Stimulated activated CD8-positive, alpha-beta memory T cell treated with anti-CD3 and anti-CD28 coated beads, Interleukin-15, amount 100 ng/mL, for 4 hours (primary cell): ENCODE data around the gene PLEK.
"Not testable (repeated sequence)": the region's sequence is repeated elsewhere in the genome, so short reads cannot be mapped to it uniquely, and the experiment has no call there.

Experiments
- DNase-seq, 2 donors: peaks; one replicate each; pipeline ENCODE4 v3.0.0-alpha.2; 2020; ENCODE audit warnings: low read depth in 2 of 2

PLEK gene

DNA sequence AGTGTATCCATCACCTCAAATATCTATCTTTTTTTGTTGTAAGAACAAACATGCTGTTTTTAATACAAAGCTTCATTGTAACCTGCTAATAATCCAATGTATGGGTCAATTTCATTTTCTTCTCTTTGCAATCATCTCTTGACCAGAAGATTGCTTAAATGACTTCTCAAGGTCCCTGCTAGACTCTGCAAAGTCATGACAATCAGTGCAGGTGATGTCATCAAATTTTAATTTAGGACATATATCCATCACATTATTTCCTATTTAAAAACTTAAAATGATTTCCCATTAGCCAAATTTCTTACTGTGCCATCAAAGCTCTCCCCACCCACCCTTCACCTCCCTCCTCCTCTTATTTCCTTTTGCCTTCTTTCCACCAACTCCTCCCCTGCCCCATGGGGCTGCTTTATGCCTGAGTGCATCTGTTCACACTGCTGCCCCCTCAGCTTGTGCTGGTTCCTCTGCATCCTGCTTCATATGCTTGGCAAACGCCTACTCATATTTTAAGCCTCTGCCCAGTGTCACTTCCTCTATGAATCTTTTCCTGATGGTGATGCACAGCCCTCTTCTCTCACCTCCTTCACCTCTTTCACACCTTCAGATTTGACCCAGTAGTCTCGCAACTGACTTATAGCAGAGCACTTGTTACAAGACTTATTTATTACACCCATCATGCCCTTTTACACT is 20.3 kb downstream of the PLEK start:
- peak; percentile 27 to 32 for DNase-seq

DNA sequence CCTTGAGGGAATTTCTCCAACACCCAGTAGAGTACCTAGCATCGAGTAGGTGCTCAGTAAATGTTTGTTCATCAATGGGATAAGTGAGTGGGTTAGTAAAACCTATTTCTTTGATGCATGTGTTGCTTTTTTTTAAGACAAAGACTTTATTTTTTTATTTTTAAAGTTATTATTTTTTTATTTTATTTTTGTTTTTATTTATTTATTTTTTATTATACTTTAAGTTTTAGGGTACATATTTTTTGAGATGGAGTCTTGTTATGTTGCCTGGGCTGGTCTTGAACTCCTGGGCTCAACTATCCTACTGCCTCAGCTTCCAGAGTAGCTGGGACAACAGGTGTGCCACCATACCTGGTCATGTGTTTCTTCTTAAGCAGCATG is 20.8 kb downstream of the PLEK start:
- DNase-seq: no peak

DNA sequence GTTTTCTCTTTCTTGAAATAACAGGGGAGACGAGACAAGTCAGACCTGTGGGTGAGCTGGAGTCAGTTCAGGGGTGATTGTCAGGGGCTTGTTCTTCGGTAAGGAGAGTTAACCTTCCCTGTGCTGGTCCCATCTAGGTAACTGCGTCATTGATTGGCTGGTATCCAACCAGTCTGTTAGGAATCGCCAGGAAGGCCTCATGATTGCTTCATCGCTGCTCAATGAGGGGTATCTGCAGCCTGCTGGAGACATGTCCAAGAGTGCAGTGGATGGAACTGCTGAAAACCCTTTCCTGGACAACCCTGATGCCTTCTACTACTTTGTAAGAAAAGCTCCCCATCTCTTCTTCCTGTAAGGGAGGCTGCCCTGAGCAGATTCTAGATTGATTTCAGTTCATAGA is 21.3 kb downstream of the PLEK start:
- no peak for DNase-seq

DNA sequence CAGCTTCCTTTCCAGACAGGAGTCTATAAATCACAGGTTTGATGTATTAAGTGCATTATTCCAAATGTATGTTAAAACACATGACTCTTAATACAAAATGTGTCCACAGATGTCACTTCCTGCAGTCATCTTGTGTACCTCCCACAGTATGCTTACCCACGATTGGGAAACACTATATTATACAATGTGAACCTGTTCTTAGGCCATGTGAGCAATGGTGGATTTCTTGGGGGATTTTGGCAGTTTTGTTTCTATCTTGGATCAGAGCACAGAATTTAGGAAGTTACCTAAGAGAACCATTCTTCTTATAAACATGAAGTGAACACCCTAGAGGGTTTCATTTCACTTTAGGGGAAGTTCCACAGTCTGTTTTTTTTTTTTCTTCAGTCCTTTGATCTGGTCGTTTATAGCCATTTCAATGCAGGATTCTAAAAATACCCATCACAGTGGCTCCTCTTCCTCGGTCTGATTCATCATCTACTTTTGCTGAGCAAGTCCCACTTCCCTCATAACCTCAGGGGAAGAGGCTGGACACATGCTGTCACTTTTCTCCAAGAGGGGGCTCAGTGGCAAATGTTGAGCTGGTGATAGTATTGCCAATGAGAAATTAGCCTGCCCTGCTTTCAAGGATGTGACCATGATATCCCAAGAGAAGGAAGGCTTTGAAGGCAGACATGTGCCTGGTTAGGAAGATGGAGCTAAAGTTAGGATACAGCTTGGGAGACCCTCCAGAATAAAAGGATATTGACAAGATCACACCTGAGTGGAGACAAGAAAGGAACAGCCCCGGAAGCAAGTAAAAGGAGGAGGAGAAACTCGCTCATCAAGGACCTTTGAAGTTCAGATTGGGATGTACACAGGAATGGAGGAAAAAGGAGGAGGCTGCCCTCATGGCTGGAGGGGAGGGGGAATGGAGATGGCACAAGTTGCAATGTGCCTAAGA is 22.6 kb downstream of the PLEK start:
- DNase-seq: no peak

DNA sequence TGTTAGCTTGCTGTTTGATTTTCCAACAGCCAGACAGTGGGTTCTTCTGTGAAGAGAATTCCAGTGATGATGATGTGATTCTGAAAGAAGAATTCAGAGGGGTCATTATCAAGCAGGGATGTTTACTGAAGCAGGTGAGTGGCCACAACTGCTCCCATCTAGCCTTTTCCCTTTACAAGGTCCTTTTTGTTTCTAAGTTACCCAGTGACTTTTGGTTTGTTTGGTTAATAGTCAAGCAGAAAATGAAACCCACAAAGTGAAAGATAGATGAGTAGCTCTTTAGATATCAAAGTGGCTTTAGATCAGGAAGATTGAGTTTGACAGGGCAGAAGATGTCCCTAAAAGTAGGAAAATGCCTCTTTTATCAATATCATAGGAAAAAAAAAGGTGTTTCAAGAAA is 23.3 kb downstream of the PLEK start:
- no peak for DNase-seq

DNA sequence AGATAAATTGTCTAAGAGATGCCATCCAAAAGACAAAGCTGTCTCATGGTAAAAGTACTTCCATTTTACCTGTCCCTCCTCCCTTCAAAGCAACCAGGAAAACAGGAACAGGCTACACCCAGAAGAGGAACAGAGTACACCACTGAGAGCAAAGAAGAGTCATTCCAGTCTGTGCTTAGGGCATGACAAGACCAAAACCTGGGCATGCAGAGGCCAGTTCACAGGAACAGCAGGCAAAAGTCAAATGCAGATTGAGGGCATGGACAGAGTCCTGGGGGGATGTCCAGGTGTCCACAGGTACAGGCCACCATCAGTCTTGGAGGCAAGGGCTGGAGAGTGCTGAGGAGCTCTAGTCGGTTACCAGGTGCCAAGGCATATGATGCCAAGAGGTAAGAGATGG is 23.7 kb downstream of the PLEK start:
- DNase-seq: no peak

DNA sequence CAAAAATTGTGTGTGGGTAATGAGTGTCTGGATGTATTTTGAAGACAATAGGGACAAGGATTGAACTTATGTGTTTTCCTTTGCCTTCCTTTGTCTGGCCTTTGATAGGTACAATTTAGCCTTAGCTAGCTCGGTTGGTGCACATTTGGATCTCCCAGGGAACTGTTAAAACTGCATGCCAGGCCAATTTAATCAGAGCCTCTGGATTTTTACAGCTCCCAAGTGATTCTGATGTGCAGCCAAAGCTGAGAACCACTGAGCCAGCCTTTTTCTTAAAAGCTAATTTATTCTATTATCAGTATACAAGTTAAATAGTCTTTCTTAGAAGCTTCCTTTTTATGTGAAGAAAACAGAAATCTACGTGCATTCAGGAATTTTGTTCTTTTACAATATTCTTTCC is 25.0 kb downstream of the PLEK start:
- no peak for DNase-seq

DNA sequence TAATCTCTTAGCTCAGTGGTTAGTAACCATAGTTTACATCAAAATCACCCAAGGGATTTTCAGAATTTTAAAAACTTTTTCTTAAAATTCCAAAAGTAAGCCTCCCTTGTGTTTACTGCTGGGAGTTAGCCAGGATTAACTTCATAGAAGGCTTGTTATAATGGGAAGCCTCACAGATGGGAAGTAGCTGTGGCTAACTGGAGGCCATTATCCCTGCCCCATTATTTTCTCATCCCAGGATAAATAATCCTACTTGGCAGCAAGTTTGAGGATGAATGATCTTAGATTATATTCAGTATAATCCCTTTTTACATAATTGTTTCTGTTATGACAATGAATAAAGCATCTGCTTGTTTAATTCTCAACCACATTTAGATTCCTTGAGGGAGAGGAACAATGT is 25.5 kb downstream of the PLEK start:
- no peak for DNase-seq

DNA sequence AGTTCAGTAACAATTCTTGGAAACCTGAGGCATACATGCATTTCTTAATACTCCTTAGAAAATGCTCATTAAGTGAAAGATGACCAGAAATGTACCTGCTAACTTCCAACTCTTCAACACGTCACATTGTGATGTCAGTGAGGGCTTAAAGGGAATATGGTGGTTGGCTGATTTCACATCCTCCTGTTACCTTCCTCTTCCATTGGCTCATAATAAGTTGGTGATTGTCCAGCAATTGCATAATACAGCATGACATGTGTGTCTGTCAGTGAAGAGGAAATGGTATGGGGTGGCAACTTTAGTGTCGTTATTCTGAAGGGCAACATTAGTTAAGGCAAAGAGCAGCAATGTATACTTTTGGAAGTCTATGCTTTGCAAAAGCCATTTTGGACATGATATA is 26.0 kb downstream of the PLEK start:
- no peak for DNase-seq

DNA sequence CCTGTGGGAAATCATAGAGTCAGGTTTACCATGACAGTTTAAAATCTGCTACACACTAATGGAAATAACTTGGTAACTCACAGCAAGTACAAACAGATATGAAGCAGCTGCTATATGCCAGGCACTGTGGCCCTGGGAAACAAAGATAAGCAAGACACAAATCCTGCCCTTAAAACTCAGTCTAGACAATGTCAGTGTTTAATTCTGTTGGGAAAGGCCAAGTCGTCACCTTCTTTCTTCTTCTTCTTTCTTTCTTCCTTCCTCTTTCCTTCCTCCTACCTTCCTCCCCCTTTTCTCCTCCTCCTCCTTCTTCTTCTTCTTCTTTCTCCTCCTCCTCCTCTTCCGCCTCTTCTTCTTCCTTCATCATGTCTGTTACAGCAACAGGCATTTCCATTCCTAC is 26.8 kb downstream of the PLEK start:
- DNase-seq: no peak

DNA sequence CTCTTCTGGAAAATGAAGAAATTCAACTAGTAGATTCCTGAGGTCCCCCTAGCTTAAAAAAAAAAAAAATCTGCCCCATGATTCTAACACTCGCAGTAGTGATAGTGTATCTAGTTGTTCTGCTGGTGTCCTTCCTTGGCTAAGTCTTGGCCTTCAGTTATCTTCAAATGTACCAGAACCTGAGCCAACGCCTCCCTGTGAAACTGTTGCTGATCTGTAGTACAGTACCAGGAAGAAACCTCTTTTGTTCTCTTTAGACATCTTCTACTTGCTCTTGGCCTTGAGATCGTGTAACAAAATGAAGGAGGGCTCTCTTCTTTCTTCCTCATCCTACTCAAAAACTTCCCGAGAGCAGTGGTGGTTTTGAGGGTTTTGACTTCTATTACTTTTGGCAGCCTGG is 31.0 kb downstream of the PLEK start:
- DNase-seq: no peak

DNA sequence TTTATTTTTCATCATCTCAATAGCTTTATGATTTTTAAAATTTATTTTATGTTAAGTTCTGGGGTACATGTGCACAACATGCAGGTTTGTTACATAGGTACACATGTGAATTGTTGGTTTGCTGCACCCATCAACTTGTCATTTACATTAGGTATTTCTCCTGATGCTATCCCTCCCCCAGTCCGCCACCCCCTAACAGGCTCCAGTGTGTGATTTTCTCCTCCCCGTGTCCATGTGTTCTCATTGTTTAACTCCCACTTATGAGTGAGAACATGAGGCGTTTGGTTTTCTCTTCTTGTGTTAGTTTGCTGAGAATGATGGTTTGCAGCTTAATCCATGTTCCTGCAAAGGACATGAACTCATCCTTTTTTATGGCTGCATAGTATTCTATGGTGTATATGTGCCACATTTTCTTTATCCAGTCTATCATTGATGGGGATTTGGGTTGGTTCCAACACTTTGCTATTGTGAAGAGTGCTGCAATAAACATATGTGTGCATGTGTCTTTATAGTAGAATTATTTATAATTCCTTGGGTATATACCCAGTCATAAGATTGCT is 32.7 kb downstream of the PLEK start:
- DNase-seq: not testable (repeated sequence)

DNA sequence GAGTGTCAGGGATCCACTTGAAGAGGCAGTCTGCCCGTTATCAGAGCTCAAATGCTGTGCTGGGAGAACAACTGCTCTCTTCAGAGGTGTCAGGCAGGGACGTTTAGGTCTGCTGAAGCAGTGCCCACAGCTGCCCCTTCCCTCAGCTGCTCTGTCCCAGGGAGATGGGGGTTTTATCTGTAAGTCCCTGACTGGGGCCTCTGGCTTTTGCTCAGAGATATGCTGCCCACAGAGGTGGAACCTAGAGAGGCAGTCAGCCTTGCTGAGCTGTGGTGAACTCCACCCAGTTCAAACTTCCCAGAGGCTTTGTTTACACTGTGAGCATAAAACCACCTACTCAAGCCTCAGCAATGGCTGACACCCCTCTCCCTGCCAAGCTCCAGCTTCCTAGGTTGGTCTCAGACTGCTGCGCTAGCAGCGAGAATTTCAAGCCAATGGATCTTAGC is 38.1 kb downstream of the PLEK start:
- DNase-seq: no peak

DNA sequence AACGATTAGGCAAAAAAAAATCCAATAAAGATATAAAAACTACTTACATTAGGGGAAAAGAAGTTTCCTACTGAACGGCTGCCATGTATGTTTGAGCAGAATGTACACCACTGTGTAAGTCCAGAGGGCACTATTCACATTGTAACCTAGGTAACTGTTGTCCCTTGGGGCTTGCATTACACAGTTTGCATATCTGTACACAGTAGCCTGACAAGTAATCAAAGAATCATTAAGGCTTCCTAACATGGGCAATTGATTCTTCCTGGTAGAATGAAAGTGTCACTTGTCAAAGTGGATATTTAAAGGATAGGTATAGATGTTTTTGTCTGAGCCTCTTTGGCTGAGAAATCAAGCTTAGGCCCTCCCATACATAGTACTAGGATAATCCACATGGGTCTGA is 39.1 kb downstream of the PLEK start:
- no peak for DNase-seq

DNA sequence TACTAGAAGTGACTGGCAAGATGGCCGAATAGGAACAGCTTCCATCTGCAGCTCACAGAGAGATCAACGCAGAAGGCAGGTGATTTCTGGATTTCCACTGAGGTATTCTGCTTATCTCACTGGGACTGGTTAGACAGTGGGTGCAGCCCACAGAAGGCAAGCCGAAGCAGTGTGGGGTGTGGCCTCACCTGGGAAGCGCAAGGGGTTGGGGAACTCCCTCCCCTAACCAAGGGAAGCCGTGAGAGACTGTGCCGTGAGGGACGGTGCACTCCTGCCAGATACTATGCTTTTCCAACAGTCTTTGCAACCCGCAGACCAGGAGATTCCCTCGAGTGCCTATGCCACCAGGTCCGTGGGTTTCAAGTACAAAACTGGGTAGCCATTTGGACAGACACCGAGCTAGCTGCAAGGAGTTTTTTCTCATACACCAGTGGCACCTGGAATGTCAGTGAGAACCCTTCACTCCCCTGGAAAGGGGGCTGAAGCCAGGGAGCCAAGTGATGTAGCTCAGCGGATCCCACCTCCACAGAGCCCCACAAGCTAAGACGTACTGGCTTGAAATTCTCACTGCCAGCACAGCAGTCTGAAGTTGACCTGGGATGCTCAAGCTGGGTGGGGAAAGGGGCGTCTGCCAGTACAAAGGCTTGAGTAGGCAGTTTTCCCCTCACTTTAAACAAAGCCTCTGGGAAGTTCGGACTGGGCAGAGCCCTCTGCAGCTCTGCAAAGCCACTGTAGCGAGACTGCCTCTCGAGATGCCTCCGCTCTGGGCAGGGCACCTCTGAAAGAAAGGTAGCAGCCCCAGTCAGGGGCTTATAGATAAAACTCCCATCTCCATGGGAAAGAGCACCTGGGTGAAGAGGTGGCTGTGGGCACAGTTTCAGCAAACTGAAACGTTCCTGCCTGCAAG is 40.1 kb downstream of the PLEK start:
- no peak for DNase-seq

DNA sequence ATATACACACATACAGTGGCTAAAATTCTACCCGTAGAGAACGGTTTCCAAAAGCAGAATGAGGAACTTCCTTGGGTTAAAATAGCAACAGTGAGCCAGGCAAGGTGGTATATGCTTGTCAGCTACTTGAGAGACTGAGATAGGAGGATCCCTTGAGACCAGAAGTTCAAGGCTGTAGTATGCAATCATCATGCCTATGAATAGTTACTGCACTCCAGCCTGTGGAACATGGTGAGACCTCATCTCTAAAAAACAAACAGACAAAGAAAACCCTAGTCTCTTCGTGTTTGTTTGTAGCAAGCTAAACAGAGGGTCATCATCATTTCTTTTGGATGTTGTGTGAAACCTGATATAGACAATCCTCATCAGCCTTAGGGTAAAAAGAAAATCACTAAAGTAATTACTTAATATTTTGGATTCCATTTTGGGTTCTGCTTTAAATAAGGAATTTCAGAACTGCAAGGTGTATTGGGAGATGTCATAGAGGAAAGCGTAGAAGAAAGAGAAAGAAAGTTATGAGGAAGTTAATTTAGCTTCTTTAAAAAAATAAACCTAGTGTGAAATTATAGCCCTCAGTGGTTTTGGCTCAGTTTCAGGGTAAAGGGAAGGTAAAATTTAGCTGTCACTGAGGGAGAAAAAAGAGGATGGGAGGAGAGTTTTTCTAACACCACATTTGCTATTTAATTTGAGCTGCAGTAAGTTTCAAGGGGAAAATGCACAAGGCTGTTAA is 46.5 kb downstream of the PLEK start:
- no peak for DNase-seq

DNA sequence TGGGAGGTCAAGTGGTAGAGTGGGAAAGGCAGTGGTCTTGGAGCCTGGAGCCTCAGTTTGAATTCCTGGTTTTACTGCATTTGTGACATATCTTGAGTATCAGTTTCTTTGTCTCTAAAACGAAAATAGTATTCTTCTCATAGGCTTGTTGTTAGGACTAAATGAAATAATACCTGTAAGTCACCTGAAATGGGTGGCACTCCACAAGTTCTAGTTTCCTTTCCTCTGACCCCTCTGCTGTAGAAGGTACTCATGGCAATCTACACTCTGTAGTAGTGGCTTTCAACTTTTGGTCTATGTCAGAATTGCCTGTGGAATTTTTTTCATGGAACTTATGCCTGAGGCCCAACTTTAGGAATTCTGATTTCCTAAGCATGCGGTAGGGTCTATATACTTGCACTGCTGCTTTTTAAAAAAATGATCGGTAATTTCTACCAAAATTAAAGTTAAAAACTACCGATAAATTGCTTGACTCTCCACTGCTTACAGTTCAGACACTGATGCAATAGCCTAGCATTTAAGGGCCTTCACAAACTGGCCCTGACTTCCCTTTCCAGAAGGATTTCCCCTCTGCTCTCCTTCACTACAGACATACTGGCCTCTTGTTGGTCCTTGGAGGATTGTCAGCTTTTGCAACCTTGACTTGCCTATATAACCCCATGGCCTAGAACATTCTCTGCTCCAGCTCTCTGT is 47.2 kb downstream of the PLEK start:
- no peak for DNase-seq

DNA sequence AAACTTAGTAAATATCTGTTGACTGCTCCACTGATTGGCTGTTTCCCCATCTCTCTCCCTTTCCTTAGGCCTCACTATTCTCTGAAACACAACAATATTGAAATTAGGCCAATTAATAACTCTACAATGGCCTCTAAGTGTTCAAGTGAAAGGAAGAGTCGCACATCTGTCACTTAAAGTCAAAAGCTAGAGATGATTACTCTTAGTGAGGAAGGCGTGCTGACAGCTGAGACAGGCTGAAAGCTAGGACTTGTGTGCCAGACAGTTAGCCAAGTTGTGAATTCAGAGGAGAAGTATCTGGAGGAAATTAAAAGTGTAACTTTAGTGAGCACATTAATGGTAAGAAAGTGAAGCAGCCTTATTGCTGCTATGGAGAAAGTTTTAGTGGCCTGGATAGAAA is 48.4 kb downstream of the PLEK start:
- no peak for DNase-seq

DNA sequence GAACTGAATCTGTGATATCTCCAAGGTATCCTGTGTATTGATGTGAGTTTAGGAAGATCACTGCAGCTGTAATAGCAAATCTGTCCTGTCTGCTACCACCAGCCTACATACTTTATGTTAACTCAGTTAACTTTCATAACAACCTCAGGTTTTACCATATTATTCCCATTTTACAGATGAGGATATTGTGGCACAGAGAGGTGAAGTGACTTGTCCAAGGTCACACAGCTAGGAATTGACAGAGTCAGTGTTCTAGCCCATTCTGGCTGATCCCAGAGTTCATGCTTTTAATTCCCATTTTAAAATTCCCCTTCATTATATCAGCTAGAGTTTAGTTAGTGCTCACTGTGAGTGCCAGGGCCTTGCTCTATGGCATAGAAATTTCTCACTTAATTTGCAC is 49.4 kb downstream of the PLEK start:
- no peak for DNase-seq

DNA sequence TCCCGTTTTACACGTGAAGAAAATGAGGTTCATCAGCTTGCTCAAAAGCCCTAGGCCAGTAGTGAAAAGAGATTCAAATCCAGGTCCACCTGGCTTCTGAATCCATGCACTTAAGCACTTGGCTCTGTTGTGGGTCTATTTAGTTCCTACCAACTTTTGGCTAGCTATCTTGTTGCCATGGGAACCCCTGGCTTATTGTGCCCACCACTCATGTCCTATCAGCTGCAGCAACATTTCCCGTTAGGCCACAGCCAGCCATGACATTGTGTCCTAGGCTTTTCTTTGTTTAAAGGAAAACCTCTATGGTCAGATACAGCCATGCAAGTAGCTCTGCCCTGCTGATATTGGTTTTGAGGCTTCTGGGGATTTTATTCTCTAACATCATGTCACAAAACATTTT is 49.8 kb downstream of the PLEK start:
- DNase-seq: no peak

DNA sequence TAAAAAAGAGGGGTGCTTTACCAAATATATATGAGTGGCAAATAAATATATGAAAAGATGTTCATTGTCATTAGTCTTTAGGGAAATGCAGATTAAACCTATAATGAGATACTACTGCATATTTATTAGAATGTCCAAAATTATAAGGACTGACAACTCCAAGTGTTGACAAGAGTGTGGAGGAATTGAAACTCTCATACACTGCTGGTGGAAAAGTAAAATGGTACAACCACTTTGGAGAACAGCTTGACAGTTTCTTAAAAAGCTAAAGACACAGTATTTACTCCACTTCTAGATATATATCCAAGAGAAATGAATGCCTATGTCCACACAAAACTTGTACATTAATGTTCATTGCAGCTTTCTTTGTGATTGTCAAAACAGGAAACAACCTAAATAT is 50.4 kb downstream of the PLEK start:
- DNase-seq: no peak
